HEK293 (cell line): Measurements from ENCODE around the gene D2HGDH.

Experiments used
- CTCF ChIA-PET: fragments of 350-600 bp; formaldehyde crosslinking; extraction: SDS; loops from one replicate; lab custom pipeline; 2021; ENCODE audit warnings: antibody characterized with exemption; lab: Yijun Ruan, JAX
- POLR2A ChIA-PET: fragments of 300-600 bp; formaldehyde crosslinking; extraction: SDS; loops from one replicate; lab custom pipeline; 2020; ENCODE audit warnings: antibody characterized with exemption, inconsistent platforms; lab: Yijun Ruan, JAX
- H3K27ac ChIP-seq: fragments of 200-500 bp; sonication (Bioruptor generic); 2 replicates; pipeline ENCODE4 v1.5.1; 2014; ENCODE audit warnings: low read depth, low read length, control low read depth, inconsistent platforms; ENCODE audit errors: extremely low read depth
- H3K36me3 ChIP-seq, 2 experiments: fragments of 200-500 bp in 1 of 2; sonication (Bioruptor generic) in 1 of 2; 1 replicate in 1 of 2; 2 replicates in 1 of 2; pipeline ENCODE4 v1.5.1; 2014 to 2017; ENCODE audit warnings: inconsistent platforms in 2 of 2, low read length in 2 of 2; ENCODE audit not compliant: control insufficient read depth in 2 of 2, insufficient read depth in 1 of 2
- H3K4me1 ChIP-seq: fragments of 200-500 bp; sonication (Bioruptor generic); 2 replicates; pipeline ENCODE4 v1.5.1; 2014; ENCODE audit warnings: mild to moderate bottlenecking, low read length, inconsistent platforms; ENCODE audit not compliant: control insufficient read depth, insufficient read depth
- H3K4me3 ChIP-seq: 2 replicates; pipeline ENCODE4 v1.5.1; 2011; ENCODE audit warnings: low read depth, mild to moderate bottlenecking, control low read depth, low read length, moderate library complexity
- H3K9me3 ChIP-seq: fragments of 200-500 bp; sonication (Bioruptor generic); 2 replicates; pipeline ENCODE4 v1.5.1; 2014; ENCODE audit warnings: low read depth, low read length, inconsistent platforms; ENCODE audit not compliant: control insufficient read depth, insufficient read depth
- GLIS1 ChIP-seq: fragments of 450-650 bp; formaldehyde crosslinking; IDR thresholded peaks from 2 replicates; pipeline ENCODE4 v1.5.1; 2016; ENCODE audit warnings: missing biosample characterization, missing genetic modification characterization
- IKZF3 ChIP-seq: fragments of 450-650 bp; IDR thresholded peaks from 2 replicates; pipeline ENCODE4 v1.5.0; 2018; ENCODE audit warnings: missing biosample characterization, mild to moderate bottlenecking, missing genetic modification characterization, moderate library complexity
- INSM2 ChIP-seq: fragments of 450-650 bp; formaldehyde crosslinking; IDR thresholded peaks from 2 replicates; pipeline ENCODE4 v1.5.1; 2016; ENCODE audit warnings: missing biosample characterization, missing genetic modification characterization
- KLF16 ChIP-seq: fragments of 450-650 bp; formaldehyde crosslinking; IDR thresholded peaks from 2 replicates; pipeline ENCODE4 v1.5.1; 2017; ENCODE audit warnings: missing biosample characterization, missing genetic modification characterization
- KLF7 ChIP-seq: fragments of 450-650 bp; formaldehyde crosslinking; IDR thresholded peaks from 2 replicates; pipeline ENCODE4 v1.5.1; 2016; ENCODE audit warnings: missing biosample characterization, missing genetic modification characterization, borderline replicate concordance
- SCRT1 ChIP-seq: fragments of 450-650 bp; formaldehyde crosslinking; IDR thresholded peaks from 2 replicates; pipeline ENCODE4 v1.5.1; 2016; ENCODE audit warnings: missing biosample characterization, missing genetic modification characterization, borderline replicate concordance
- TSHZ1 ChIP-seq: fragments of 450-650 bp; formaldehyde crosslinking; IDR thresholded peaks from 2 replicates; pipeline ENCODE4 v1.5.1; 2016; ENCODE audit warnings: missing biosample characterization, missing genetic modification characterization, borderline replicate concordance
- YY1 ChIP-seq: fragments of 450-650 bp; formaldehyde crosslinking; IDR thresholded peaks from 2 replicates; pipeline ENCODE4 v1.5.1; 2018; ENCODE audit warnings: missing biosample characterization, missing genetic modification characterization
- ZNF223 ChIP-seq: fragments of 450-650 bp; formaldehyde crosslinking; IDR thresholded peaks from 2 replicates; pipeline ENCODE4 v1.5.1; 2016; ENCODE audit warnings: missing biosample characterization, missing genetic modification characterization
- ZNF23 ChIP-seq: fragments of 450-650 bp; formaldehyde crosslinking; IDR thresholded peaks from 2 replicates; pipeline ENCODE4 v1.5.1; 2016; ENCODE audit warnings: missing biosample characterization, missing genetic modification characterization, borderline replicate concordance
- ZNF302 ChIP-seq: fragments of 450-650 bp; formaldehyde crosslinking; IDR thresholded peaks from 2 replicates; pipeline ENCODE4 v1.5.1; 2016; ENCODE audit warnings: missing biosample characterization, missing genetic modification characterization, low read depth
- ZNF416 ChIP-seq: fragments of 450-650 bp; formaldehyde crosslinking; IDR thresholded peaks from 2 replicates; pipeline ENCODE4 v1.5.1; 2016; ENCODE audit warnings: missing biosample characterization, missing genetic modification characterization
- ZNF514 ChIP-seq: fragments of 450-650 bp; formaldehyde crosslinking; IDR thresholded peaks from 2 replicates; pipeline ENCODE4 v1.5.1; 2016; ENCODE audit warnings: missing biosample characterization, missing genetic modification characterization
- ZNF560 ChIP-seq: fragments of 450-650 bp; formaldehyde crosslinking; IDR thresholded peaks from 2 replicates; pipeline ENCODE4 v1.5.1; 2017; ENCODE audit warnings: missing biosample characterization, missing genetic modification characterization, borderline replicate concordance
- ZNF677 ChIP-seq: fragments of 450-650 bp; IDR thresholded peaks from 2 replicates; pipeline ENCODE4 v1.5.0; 2018; ENCODE audit warnings: missing biosample characterization, mild to moderate bottlenecking, missing genetic modification characterization, moderate library complexity
- ZNF701 ChIP-seq: fragments of 450-650 bp; formaldehyde crosslinking; IDR thresholded peaks from 2 replicates; pipeline ENCODE4 v1.5.1; 2016; ENCODE audit warnings: missing biosample characterization, missing genetic modification characterization
- ZNF76 ChIP-seq: fragments of 450-650 bp; formaldehyde crosslinking; IDR thresholded peaks from 2 replicates; pipeline ENCODE4; 2016; ENCODE audit warnings: low read depth, missing biosample characterization, missing genetic modification characterization, borderline replicate concordance
- ZNF776 ChIP-seq: fragments of 450-650 bp; formaldehyde crosslinking; IDR thresholded peaks from 2 replicates; pipeline ENCODE4 v1.5.0; 2017; ENCODE audit warnings: missing biosample characterization, missing genetic modification characterization, borderline replicate concordance
- ZNF777 ChIP-seq: fragments of 450-650 bp; formaldehyde crosslinking; IDR thresholded peaks from 2 replicates; pipeline ENCODE4 v1.5.1; 2017; ENCODE audit warnings: missing biosample characterization, missing genetic modification characterization, borderline replicate concordance
- ZNF837 ChIP-seq: fragments of 450-650 bp; formaldehyde crosslinking; IDR thresholded peaks from 2 replicates; pipeline ENCODE4 v1.5.1; 2016; ENCODE audit warnings: missing biosample characterization, missing genetic modification characterization
- ZSCAN30 ChIP-seq: fragments of 450-650 bp; IDR thresholded peaks from 2 replicates; pipeline ENCODE4 v1.5.1; 2018; ENCODE audit warnings: missing biosample characterization, mild to moderate bottlenecking, missing genetic modification characterization, moderate library complexity
- TF ChIP-seq, protein P1 (sequence below): fragments of 450-650 bp; formaldehyde crosslinking; conservative IDR thresholded peaks from 2 replicates; pipeline ENCODE4 v1.5.1; 2016; ENCODE audit warnings: low read depth, missing biosample characterization, missing genetic modification characterization
- TF ChIP-seq, protein P2 (sequence below): fragments of 450-650 bp; formaldehyde crosslinking; IDR thresholded peaks from 2 replicates; pipeline ENCODE4 v1.5.1; 2017; ENCODE audit warnings: missing biosample characterization, missing genetic modification characterization

The D2HGDH gene

DNA sequence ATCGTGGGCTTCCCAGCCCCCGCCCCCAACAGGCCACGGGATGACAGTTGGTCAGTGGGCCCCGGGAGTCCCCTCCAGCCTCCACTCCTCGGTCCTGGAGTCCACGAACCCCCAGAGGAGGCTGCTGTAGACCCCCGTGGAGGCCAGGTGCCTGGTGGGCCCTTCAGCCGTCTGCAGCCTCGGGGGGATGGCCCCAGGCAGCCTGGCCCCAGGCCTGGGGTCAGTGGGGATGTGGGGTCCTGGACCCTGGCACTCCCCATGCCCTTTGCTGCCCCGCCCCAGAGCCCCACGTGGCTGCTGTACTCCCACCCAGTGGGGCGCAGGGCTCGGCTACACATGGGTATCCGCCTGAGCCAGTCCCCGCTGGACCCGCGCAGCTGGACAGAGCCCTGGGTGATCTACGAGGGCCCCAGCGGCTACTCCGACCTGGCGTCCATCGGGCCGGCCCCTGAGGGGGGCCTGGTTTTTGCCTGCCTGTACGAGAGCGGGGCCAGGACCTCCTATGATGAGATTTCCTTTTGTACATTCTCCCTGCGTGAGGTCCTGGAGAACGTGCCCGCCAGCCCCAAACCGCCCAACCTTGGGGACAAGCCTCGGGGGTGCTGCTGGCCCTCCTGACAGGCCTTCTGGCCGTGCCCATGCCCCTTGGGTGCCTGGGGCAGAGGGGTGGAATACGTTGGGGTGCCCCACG, 82.1 kb downstream of the D2HGDH start:
- no peaks in the 10 kb centered on the region for H3K4me1 ChIP-seq
- POLR2A ChIA-PET, result no interaction called here
- CTCF ChIA-PET, result no interaction called here

DNA sequence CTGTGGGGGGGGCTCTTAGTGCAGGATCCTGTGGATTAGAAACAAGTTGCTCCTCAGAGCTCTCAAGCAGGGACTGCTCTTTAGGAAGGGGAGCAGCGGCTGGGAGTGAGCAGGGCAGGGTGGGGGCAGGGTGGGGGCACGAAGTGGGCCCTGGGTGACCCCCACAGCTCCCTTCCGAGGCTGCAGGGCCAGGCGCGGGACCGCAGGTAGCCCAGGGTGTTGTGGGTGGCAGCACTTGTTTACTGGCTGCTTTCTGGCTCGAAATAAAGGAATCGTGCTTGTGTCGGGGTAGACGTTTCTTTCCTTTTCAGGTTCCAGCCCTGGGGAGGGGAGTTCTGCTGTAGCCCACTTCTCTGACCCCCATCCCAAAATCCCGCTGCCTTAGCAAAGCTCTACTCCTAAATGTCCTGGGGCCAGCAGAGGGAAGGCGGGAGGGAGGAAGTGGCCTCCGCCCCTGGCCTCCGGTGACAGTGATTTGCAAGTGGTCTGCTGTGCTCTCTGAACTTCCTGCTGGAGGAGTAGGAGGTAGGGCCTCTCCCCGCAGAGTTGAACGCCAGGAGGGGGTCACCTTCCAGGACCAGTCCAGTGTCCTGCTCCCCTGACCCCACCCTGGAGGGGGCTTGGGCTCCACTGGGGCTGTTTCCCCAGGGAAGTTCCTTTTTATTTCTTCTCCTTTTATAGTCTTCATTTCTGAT, 82.8 kb downstream of the D2HGDH start:
- ChIA-PET POLR2A (interaction anchor here (0.7 kb wide), 1 partner anchor 476 kb away, joined by 3 read pairs; no protein-coding TSS in a partner anchor), CTCF (no interaction called here)
- no peak overlapping the region for H3K27ac ChIP-seq
- no peaks in the 10 kb centered on the region for H3K9me3 ChIP-seq
- H3K36me3 ChIP-seq, result no peaks in the 10 kb centered on the region
- no peak overlapping the region for H3K4me3 ChIP-seq
- H3K4me1 ChIP-seq, result no peaks in the 10 kb centered on the region
- TF ChIP-seq YY1 (no peak), SCRT1 (tag by site-specific recombination) (no peak), ZSCAN30 (tag by site-specific recombination) (no peak), ZNF701 (no peak), KLF7 (tag by site-specific recombination) (no peak), ZNF76 (no peak), ZNF23 (tag by site-specific recombination) (no peak), ZNF777 (no peak), GLIS1 (tag by site-specific recombination) (no peak), ZNF416 (tag by site-specific recombination) (no peak)
- TF ChIP-seq, protein P1, sequence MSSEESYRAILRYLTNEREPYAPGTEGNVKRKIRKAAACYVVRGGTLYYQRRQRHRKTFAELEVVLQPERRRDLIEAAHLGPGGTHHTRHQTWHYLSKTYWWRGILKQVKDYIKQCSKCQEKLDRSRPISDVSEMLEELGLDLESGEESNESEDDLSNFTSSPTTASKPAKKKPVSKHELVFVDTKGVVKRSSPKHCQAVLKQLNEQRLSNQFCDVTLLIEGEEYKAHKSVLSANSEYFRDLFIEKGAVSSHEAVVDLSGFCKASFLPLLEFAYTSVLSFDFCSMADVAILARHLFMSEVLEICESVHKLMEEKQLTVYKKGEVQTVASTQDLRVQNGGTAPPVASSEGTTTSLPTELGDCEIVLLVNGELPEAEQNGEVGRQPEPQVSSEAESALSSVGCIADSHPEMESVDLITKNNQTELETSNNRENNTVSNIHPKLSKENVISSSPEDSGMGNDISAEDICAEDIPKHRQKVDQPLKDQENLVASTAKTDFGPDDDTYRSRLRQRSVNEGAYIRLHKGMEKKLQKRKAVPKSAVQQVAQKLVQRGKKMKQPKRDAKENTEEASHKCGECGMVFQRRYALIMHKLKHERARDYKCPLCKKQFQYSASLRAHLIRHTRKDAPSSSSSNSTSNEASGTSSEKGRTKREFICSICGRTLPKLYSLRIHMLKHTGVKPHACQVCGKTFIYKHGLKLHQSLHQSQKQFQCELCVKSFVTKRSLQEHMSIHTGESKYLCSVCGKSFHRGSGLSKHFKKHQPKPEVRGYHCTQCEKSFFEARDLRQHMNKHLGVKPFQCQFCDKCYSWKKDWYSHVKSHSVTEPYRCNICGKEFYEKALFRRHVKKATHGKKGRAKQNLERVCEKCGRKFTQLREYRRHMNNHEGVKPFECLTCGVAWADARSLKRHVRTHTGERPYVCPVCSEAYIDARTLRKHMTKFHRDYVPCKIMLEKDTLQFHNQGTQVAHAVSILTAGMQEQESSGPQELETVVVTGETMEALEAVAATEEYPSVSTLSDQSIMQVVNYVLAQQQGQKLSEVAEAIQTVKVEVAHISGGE, result no peak

More for the DNA sequence above, 82.1 kb downstream of the D2HGDH start:
- H3K27ac ChIP-seq, result no peak overlapping the region
- no peak overlapping the region for H3K4me3 ChIP-seq
- TF ChIP-seq ZNF223 (tag by site-specific recombination) (no peak), INSM2 (tag by site-specific recombination) (no peak), TSHZ1 (tag by site-specific recombination) (no peak), ZNF560 (no peak), ZNF677 (tag by site-specific recombination) (no peak), ZNF302 (no peak), ZNF837 (tag by site-specific recombination) (no peak), ZNF514 (no peak), IKZF3 (tag by site-specific recombination) (no peak), ZNF776 (no peak), KLF16 (tag by site-specific recombination) (no peak)
- TF ChIP-seq, protein P2, sequence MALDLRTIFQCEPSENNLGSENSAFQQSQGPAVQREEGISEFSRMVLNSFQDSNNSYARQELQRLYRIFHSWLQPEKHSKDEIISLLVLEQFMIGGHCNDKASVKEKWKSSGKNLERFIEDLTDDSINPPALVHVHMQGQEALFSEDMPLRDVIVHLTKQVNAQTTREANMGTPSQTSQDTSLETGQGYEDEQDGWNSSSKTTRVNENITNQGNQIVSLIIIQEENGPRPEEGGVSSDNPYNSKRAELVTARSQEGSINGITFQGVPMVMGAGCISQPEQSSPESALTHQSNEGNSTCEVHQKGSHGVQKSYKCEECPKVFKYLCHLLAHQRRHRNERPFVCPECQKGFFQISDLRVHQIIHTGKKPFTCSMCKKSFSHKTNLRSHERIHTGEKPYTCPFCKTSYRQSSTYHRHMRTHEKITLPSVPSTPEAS (tag by site-specific recombination), result no peak
- H3K9me3 ChIP-seq, result no peaks in the 10 kb centered on the region
- no peaks in the 10 kb centered on the region for H3K36me3 ChIP-seq
